Activated naive CD8-positive, alpha-beta T cell treated with anti-CD3 and anti-CD28 coated beads, Interleukin-2, amount 10 ng/mL, durations not matched to agents 7 days and 5 days (primary cell): Measurements from ENCODE around the gene LIN7B. TPM values are rescaled to one million over a fixed set of nuclear protein-coding genes. Genes with fewer than 3 reads are reported as not detected.

Source experiments
- ATAC-seq: fragments of 150-1000 bp; cut with Tn5 transposase; one replicate; pipeline ENCODE4 v1.10.0; 2021; ENCODE audit warnings: low read depth, moderate library complexity
- POLR2A ChIA-PET: fragments of 350-600 bp; sonication (Branson Sonifier 250); formaldehyde crosslinking; loops from one replicate; lab custom pipeline; 2021; ENCODE audit warnings: antibody characterized with exemption; lab: Charles Lee
- DNase-seq: peaks from one replicate; pipeline ENCODE4 v3.0.0; 2021
- H3K27ac Mint-ChIP-seq: one replicate; pipeline ENCODE4 v1.8.0; 2022; ENCODE audit warnings: mild to moderate bottlenecking, mixed read lengths
- H3K27me3 Mint-ChIP-seq: one replicate; pipeline ENCODE4 v1.8.0; 2022; ENCODE audit warnings: mild to moderate bottlenecking, moderate library complexity, mixed read lengths
- H3K36me3 Mint-ChIP-seq: one replicate; pipeline ENCODE4 v1.8.0; 2021; ENCODE audit warnings: mild to moderate bottlenecking, mixed read lengths
- H3K4me1 Mint-ChIP-seq: one replicate; pipeline ENCODE4 v1.8.0; 2021; ENCODE audit warnings: mixed read lengths
- H3K4me3 Mint-ChIP-seq: one replicate; pipeline ENCODE4 v1.8.0; 2022; ENCODE audit warnings: mild to moderate bottlenecking, moderate library complexity, mixed read lengths
- H3K9me3 Mint-ChIP-seq: one replicate; pipeline ENCODE4 v1.8.0; 2021; ENCODE audit warnings: mixed read lengths
- total RNA-seq, 2 experiments: library from RNA; stranded (reverse); gene quantifications; one replicate each; pipeline ENCODE4 v1.2.3, GENCODE V29; 2021

LIN7B gene
- total RNA-seq, 2 experiments from 2014 or later: 8.9 to 10.1 TPM

DNA sequence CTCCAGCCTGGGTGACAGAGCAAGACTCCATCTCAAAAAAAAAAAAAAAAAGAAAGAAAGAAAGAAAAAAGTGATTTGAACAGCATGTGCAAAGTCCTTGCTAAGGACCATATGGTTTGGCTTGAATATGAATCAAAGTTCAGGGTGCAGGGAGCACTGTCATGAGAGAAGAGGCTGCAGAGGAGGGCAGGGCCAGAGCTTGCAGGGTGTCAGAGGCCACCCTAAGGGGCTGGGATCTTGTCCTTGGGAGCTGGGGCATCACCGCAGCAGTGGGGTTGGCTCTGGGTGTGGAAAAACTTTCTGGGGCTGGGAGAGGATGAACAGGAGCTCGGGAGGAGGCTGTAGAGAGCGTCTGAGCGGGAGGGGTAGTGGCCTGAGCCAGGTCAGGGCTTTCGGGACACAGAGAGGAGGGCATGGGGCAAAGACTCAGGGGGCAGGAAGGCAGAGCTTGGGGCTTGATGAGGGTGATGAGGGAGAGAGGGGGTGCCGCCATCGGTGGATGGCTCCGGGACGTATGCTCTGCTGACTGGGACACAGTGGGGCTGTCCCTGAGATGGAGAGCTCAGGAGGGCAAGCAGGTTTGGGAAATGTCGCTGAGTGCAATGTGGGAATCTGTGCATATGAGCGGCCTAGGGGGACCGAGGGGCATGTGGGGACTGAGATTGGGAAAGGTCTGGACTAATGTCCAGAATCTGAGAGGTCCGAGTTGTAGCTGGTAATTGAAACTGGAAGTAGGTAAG, 46.5 kb downstream of the LIN7B start:
- H3K27ac Mint-ChIP-seq: no peak overlapping the region
- DNase-seq (no peak), ATAC-seq (no peak)
- peaks cover 4% of the 10 kb centered on the region for H3K4me1 Mint-ChIP-seq
- no peak overlapping the region for H3K4me3 Mint-ChIP-seq
- POLR2A ChIA-PET: no interaction called here
- no peaks in the 10 kb centered on the region for H3K36me3 Mint-ChIP-seq
- no peaks in the 10 kb centered on the region for H3K9me3 Mint-ChIP-seq
- peaks cover 36% of the 10 kb centered on the region for H3K27me3 Mint-ChIP-seq

DNA sequence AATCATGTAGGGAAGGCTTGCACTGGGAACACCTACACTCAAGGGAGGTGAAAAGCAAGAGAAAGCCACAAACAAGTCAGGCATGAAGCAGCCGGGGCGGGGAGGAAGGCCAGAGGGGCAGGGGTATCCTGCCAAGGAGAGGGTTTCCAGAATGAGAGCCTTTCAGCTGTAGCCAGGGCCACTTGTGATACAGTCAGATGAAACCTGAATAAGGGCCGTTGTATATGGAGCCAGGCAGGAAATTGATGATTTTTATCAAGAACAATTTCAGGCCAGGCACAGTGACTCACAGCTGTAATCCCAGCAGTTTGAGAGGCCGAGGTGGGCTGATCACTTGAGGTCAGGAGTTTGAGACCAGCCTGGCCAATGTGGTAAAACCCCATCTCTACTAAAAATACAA, 47.8 kb downstream of the LIN7B start:
- Mint-ChIP-seq H3K27me3 (peaks cover 30% of the 10 kb centered on the region), H3K36me3 (no peaks in the 10 kb centered on the region), H3K4me1 (peaks cover 4% of the 10 kb centered on the region), H3K9me3 (no peaks in the 10 kb centered on the region), H3K4me3 (no peak overlapping the region), H3K27ac (no peak overlapping the region)
- ATAC-seq: no peak
- no peak for DNase-seq
- POLR2A ChIA-PET: no interaction called here

DNA sequence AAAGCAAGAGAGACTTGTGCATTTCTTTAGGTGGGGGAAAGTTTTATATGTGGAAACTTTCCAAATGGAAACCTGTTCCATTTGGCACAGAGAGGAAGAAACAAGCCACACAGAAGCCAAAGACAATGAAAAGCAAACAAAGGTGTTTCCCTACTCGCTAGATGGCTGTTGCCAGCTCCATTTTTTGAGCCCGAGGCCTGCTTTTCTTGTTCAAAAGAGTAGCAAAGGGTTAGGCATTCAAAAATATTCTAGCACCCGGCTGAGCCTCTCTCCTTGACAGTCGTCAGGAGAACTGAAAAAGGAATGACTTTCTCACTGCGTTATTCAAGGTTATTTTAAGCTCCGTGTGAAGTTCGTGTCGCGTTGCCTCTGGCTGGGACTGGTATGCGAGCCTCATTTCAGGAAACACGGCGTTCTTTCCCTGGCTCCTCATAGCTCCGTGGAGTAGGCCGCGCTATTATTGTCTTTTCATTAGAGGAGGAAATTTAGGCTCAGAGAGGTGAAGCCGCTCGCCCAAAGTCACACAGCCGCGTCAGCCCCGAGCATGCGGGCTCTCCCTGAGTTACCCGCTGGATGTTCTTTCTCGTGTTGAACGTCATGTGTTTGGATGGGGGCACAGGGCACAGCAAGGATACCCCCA, 51.1 kb downstream of the LIN7B start:
- H3K27ac Mint-ChIP-seq: no peak overlapping the region
- no peaks in the 10 kb centered on the region for H3K4me1 Mint-ChIP-seq
- no peak overlapping the region for H3K4me3 Mint-ChIP-seq
- no peak for DNase-seq
- ATAC-seq: no peak
- H3K27me3 Mint-ChIP-seq: peaks cover 14% of the 10 kb centered on the region
- H3K36me3 Mint-ChIP-seq: no peaks in the 10 kb centered on the region
- H3K9me3 Mint-ChIP-seq: no peaks in the 10 kb centered on the region
- POLR2A ChIA-PET: no interaction called here

DNA sequence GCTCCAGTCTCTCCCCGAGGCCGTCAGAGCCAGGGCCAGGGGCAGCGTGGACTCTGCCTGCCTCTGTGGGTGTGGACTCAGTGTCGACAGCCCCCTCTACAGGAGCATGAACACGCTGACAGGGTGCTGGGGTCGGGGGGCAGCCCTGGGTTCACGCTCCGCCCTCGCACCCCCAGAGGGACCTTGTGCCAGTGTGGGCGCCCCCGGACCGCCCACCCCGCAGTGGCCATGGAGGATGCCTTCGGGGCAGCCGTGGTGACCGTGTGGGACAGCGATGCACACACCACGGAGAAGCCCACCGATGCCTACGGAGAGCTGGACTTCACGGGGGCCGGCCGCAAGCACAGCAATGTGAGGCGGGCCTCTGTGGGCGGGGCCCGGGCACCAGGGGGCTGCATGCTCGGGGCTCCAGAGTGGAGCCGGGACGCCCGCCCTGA, 51.7 kb downstream of the LIN7B start:
- POLR2A ChIA-PET: no interaction called here
- Mint-ChIP-seq H3K9me3 (no peaks in the 10 kb centered on the region), H3K4me3 (no peak overlapping the region), H3K27ac (no peak overlapping the region), H3K27me3 (peaks cover 11% of the 10 kb centered on the region), H3K36me3 (no peaks in the 10 kb centered on the region), H3K4me1 (no peaks in the 10 kb centered on the region)
- DNase-seq: no peak
- ATAC-seq: no peak

DNA sequence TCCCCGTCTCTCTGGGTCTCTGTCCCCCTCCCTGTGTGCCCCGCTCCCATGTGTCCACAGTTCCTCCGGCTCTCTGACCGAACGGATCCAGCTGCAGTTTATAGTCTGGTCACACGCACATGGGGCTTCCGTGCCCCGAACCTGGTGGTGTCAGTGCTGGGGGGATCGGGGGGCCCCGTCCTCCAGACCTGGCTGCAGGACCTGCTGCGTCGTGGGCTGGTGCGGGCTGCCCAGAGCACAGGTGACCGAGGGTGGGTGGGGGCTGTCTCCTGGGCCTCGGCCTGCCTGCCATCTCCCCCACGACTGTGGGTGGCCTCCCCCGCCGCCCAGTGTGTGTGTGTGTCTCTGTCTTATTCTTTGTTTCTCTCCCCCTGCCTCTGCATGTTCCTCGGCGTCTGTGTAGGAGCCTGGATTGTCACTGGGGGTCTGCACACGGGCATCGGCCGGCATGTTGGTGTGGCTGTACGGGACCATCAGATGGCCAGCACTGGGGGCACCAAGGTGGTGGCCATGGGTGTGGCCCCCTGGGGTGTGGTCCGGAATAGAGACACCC, 53.8 kb downstream of the LIN7B start:
- no peaks in the 10 kb centered on the region for H3K4me1 Mint-ChIP-seq
- no peak for ATAC-seq
- POLR2A ChIA-PET: no interaction called here
- peaks cover 4% of the 10 kb centered on the region for H3K27me3 Mint-ChIP-seq
- DNase-seq: no peak
- no peak overlapping the region for H3K4me3 Mint-ChIP-seq
- H3K9me3 Mint-ChIP-seq: no peaks in the 10 kb centered on the region
- no peaks in the 10 kb centered on the region for H3K36me3 Mint-ChIP-seq
- no peak overlapping the region for H3K27ac Mint-ChIP-seq

Other genes with a start within 250 kb of the LIN7B start
- gene PLEKHA4, start 245.8 kb upstream of the LIN7B start, total RNA-seq: 1 to 10 TPM; 4.0 to 7.0 TPM
- gene PPP1R15A, start 241.9 kb upstream of the LIN7B start, total RNA-seq: 10 to 100 TPM; 82.8 to 83.9 TPM
- gene TULP2, start 215.6 kb upstream of the LIN7B start, total RNA-seq: under 1 TPM in 1 of 2 experiments, not detected in 1; 0.17 TPM
- gene NUCB1, start 214.1 kb upstream of the LIN7B start, total RNA-seq: 100 to 1,000 TPM; 203 to 214 TPM
- 1 to 10 TPM; 1.7 to 2.6 TPM for gene DHDH, start 180.7 kb upstream of the LIN7B start, total RNA-seq
- 100 to 1,000 TPM; 285 to 296 TPM for gene BAX, start 159.5 kb upstream of the LIN7B start, total RNA-seq
- gene FTL, start 149.1 kb upstream of the LIN7B start, total RNA-seq: 1,000 to 10,000 TPM; 1,232 to 1,343 TPM
- 10 to 100 TPM; 58.0 to 63.1 TPM for gene GYS1, start 121.1 kb upstream of the LIN7B start, total RNA-seq
- 10 to 100 TPM; 71.3 to 76.1 TPM for gene RUVBL2, start 120.5 kb upstream of the LIN7B start, total RNA-seq
- not detected for gene LHB, start 97.3 kb upstream of the LIN7B start, total RNA-seq
- gene CGB3, start 90.0 kb upstream of the LIN7B start, total RNA-seq: not detected
- not detected for gene CGB2, start 82.5 kb upstream of the LIN7B start, total RNA-seq
- not detected for gene CGB1, start 77.5 kb upstream of the LIN7B start, total RNA-seq
- not detected for gene CGB5, start 70.5 kb upstream of the LIN7B start, total RNA-seq
- gene CGB8, start 65.3 kb upstream of the LIN7B start, total RNA-seq: not detected
- gene CGB7, start 56.6 kb upstream of the LIN7B start, total RNA-seq: not detected
- gene NTF4, start 49.6 kb upstream of the LIN7B start, total RNA-seq: not detected
- gene KCNA7, start 41.7 kb upstream of the LIN7B start, total RNA-seq: not detected
- gene SNRNP70, start 28.9 kb upstream of the LIN7B start, total RNA-seq: 100 to 1,000 TPM; 321 to 328 TPM
- gene C19orf73, start 4.8 kb downstream of the LIN7B start, total RNA-seq: 1 to 10 TPM; 1.3 to 1.7 TPM
- gene PPFIA3, start 5.2 kb downstream of the LIN7B start, total RNA-seq: 1 to 10 TPM; 3.6 to 4.6 TPM
- gene HRC, start 41.0 kb downstream of the LIN7B start, total RNA-seq: not detected
- gene TRPM4, start 43.4 kb downstream of the LIN7B start, total RNA-seq: under 1 TPM; 0.19 to 0.34 TPM
- gene SLC6A16, start 210.8 kb downstream of the LIN7B start, total RNA-seq: 1 to 10 TPM; 3.7 to 5.1 TPM
- gene CD37, start 221.0 kb downstream of the LIN7B start, total RNA-seq: 100 to 1,000 TPM; 246 to 258 TPM
- gene TEAD2, start 248.0 kb downstream of the LIN7B start, total RNA-seq: not detected
- gene DKKL1, start 249.5 kb downstream of the LIN7B start, total RNA-seq: not detected